HG03095 (cell line): ENCODE results near the gene POLR3B.
A peak's percentile ranks its signal among the peaks of the same experiment; 100 is the strongest.
"Not testable (repeated sequence)": the region's sequence is repeated elsewhere in the genome, so short reads cannot be mapped to it uniquely, and the experiment has no call there.

Experiments used
- ATAC-seq: cut with Tn5 transposase; IDR thresholded peaks from one replicate; pipeline ENCODE4 v1.9.1; 2021; ENCODE audit warnings: moderate library complexity; ENCODE audit not compliant: unreplicated experiment

The POLR3B gene

GRCh38 chr12:106342397-106343213 is 14.9 kb upstream of the POLR3B start:
- ATAC-seq, result no peak

GRCh38 chr12:106343214-106343528 is 14.4 kb upstream of the POLR3B start:
- ATAC-seq, result no peak

GRCh38 chr12:106344131-106344530 is 13.4 kb upstream of the POLR3B start:
- no peak for ATAC-seq

DNA sequence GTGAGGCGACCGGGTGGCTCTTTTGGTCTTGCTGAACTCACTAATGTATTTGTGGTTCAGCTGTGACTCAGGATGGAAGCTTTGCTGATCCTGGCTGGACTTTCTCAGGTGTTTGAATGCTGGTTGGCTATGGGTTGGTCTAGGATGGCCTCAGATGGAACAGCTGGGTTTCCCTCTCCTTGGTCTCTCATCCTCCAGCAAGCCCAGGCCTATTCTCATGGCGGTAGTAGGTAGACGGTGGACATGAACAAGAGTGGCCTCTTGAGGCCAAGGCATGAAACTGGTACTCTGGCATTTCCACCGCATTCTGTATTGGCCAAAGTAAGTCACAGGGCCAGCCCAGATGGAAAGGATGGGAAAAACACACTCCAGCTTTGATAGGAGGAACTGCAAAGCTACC is 11.8 kb upstream of the POLR3B start:
- no peak for ATAC-seq

DNA sequence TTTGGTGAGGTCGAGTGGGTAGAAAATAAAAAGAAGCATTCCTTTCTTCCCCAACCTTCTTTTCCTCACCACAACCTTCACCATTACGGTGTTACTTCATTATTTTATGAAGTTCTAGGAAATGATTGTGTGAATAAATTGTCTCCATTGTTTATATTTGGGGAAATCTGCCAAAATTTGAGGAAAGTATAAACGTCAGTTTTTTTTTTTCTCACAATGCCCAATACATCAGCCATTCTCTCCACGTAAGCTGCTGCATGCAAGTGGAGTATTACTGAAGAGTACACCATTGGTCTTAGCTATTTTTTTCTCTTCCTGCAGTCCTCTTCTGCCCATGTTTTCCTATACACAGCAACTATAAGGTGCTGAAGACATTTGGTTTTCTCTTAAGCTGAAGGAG is 9.1 kb upstream of the POLR3B start:
- ATAC-seq, result no peak

- no peak for ATAC-seq
Measured at GRCh38 chr12:106353175-106353574, 4.4 kb upstream of the POLR3B start.

- ATAC-seq, result peak; percentile 12
Measured at GRCh38 chr12:106358396-106359241, 1.1 kb downstream of the POLR3B start.

DNA sequence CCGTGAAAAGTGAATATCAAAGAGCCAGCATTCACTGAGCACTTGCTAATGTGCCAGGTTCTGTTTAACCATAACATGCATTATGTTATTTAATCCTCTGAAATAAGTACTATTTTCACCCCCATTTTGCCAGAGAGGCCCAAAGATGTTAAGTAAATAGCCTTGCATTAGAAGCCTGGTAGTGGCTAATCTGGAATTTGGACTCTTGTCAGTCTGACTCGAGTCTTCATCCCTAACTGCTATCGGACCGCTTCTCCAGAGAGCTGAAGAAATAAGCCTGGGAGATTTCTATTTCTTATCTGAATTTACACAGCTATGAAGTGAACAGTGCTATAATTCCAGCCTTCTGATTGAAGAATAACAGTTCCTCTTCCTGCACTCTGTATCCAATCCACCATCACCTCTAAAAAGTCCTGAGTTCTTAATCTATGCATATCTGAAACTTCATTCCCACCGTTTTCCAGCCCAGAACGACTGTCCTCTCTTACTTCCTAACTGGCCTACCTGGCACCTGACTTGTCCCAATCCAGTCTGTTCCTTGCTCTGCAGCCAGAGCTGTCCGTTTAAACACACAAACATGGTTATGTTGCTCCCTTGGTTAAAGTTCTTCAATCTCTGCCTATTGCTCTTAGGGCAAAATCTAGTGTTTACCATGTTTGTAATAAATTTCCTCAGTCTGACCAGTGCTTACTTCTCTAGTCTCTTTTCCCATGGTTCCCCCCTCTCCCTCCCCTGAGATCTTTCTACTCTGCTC is 2.3 kb downstream of the POLR3B start:
- no peak for ATAC-seq

- ATAC-seq, result no peak
Measured at GRCh38 chr12:106360400-106360994, 2.9 kb downstream of the POLR3B start.

- ATAC-seq, result no peak
Measured at GRCh38 chr12:106362971-106363370, 5.4 kb downstream of the POLR3B start.

DNA sequence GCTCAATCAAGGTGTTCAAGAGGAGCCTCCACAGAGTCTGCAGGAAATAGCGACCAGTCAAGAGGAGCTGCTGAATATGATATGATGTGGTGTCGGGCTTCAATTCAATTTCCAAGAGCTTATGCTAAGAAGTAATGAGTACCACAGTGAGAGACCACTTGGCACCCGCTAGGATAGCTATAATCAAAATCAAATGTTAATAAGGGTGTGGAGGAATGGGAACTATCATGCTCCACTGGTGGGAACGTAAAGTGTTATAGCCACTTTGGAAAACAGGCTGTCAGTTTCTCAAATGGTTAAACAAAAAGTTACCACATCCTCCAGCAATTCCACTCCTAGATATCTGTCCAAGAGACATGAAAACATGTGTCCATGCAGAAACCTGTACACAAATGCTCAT is 6.7 kb downstream of the POLR3B start:
- no peak for ATAC-seq

DNA sequence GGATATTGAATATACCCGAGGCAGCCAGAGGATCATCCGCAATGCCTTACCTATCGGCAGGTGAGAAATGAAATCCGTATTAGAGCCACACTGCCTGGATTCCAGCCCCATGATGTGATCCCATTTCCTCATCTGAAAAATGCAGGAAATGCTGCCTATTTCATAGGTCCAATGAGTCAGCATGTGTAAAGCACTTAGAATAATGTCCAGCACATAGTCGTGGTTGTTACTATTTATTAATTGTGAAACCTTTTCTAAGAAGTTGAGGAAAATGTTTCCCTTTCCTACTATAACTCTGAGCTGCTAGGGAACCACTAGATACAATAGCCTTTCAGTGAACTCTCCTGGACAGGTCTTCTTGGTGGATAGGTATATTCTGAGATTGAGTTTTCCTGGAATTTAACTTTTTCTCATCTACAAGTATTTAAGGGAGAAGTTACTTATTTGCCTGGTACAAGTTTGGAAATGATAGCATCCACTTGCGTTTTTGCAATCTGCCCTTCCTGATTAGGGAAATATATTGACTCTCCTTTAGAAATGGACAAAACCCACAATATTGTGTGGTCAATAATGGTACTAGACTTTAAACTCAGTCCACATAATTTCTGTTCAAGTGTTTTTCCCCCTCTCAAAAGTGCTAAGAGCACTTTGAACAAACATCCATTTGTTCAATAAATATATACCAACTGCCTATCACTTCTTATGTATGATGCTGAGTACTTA is 12.2 kb downstream of the POLR3B start:
- no peak for ATAC-seq

DNA sequence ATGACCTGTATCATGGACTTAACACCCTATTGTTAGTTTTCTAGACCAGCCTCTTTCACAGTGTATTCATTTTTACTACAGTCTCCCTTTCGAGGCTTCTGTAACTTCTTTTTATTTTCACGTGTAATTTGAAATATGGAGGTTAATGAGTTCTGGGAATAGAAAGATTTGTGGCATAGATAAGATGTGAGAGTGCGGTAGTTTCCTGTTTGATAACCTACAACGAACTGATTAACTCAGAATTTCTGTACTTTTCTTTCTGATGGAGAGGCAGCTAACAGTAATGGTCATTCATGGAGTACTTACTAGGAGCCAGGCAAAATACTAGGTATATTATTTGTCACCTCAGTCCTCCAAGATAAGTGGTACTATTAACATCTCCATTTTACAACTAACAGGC is 21.2 kb downstream of the POLR3B start:
- ATAC-seq, result no peak

DNA sequence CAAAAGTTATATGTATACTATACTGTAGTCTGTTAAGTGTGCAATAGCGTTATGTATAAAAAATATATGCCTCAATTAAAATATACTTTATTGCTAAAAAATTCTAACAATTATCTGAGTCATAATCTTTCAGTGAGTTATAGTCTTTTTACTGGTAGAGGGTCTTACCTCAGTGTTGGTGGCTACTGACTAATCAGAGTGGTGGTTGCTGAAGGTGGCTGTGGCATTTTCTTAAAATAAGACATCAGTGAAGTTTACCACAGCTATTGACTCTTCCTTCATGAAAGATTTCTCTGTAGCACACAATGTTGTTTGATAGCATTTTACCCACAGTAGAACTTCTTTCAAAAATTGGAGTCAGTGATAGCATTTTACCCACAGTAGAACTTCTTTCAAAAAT is 23.4 kb downstream of the POLR3B start:
- no peak for ATAC-seq

DNA sequence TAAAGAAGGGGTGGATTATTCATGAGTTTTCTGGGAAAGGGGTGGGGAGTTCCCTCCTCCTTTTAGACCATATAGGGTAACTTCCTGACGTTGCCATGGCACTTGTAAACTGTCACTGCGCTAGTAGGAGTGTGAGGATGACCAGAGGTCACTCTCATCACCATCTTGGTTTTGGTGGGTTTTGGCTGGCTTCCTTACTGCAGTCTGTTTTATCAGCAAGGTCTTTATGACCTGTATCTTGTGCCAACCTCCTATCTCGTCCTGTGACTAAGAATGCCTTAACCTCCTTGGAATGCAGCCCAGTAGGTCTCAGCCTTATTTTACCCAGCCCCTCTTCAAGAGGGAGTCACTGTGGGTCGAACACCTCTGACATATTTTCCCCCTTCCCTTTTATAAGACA is 24.3 kb downstream of the POLR3B start:
- ATAC-seq, result not testable (repeated sequence)

GRCh38 chr12:106386813-106387535 is 29.4 kb downstream of the POLR3B start:
- no peak for ATAC-seq

GRCh38 chr12:106387848-106388377 is 30.4 kb downstream of the POLR3B start:
- no peak for ATAC-seq

DNA sequence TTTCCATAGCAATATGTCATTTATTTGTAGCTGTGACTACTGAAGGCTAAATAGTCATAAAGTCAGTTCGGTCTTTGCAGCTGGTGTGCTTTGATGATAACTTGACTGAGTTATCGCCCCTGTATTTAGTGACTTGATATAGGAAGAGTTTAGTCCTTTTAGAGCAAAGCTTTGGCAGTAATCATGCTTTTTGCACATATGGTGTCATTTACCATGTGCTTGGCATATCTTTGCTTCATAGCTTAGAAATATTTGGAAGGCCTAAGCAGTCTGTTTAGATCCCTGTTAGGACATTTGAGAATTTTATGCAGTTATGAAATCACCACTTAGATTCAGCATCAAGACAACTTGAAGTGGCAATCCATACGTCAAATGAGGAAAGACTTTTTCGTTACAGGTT is 31.6 kb downstream of the POLR3B start:
- ATAC-seq, result no peak

GRCh38 chr12:106392759-106393158 is 35.2 kb downstream of the POLR3B start:
- ATAC-seq, result no peak

GRCh38 chr12:106409878-106410277 is 52.3 kb downstream of the POLR3B start:
- no peak for ATAC-seq
